ENCODE measurements around the gene BACE2. TPM values are rescaled to one million over a fixed set of nuclear protein-coding genes. Genes with fewer than 3 reads are reported as not detected.

The BACE2 gene
- polyA plus RNA-seq, 1 donor from 2014 or later, result 0.32 TPM

DNA sequence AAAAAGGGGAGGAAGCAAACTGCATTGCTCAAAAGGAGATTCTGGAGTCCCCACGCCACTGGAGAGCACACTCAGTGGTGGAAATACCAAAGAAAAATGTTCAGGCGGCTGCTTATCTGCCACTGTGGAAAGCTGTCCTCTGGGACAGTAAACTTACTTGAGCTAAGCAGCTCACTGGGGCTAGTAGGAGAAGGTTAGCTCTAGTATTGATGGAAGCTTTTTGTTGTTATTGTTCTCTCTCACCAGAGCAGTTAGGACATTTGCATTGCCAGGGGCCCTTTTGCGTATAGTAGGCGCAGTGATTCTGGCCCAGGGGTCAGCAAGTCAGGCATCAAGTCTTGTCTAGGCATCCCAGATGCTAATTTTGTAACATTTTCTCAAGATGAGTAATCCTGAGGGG, 15.6 kb downstream of the BACE2 start:
- H3K9me2 ChIP-seq (ENCODE audit: insufficient read depth, low read length), result no peaks in the 10 kb centered on the region
- TF ChIP-seq EZH2 (IDR thresholded peaks at IDR 0.05; ENCODE audit: borderline replicate concordance, insufficient read depth, low read length, poor library complexity, severe bottlenecking), result no peak
- TF ChIP-seq, protein P1, sequence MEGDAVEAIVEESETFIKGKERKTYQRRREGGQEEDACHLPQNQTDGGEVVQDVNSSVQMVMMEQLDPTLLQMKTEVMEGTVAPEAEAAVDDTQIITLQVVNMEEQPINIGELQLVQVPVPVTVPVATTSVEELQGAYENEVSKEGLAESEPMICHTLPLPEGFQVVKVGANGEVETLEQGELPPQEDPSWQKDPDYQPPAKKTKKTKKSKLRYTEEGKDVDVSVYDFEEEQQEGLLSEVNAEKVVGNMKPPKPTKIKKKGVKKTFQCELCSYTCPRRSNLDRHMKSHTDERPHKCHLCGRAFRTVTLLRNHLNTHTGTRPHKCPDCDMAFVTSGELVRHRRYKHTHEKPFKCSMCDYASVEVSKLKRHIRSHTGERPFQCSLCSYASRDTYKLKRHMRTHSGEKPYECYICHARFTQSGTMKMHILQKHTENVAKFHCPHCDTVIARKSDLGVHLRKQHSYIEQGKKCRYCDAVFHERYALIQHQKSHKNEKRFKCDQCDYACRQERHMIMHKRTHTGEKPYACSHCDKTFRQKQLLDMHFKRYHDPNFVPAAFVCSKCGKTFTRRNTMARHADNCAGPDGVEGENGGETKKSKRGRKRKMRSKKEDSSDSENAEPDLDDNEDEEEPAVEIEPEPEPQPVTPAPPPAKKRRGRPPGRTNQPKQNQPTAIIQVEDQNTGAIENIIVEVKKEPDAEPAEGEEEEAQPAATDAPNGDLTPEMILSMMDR (IDR thresholded peaks at IDR 0.05; ENCODE audit: poor library complexity, severe bottlenecking), result no peak
- TF ChIP-seq TAF1 (IDR thresholded peaks at IDR 0.05; ENCODE audit: low read depth), result no peak
- no peak for TF ChIP-seq EP300 (conservative IDR thresholded peaks at IDR 0.05; ENCODE audit: poor library complexity, severe bottlenecking)
- no peaks in the 10 kb centered on the region for H3K79me2 ChIP-seq (replicated peaks; ENCODE audit: insufficient read depth, low read length)
- no peaks in the 10 kb centered on the region for H3K27me3 ChIP-seq (ENCODE audit: insufficient read depth, low read depth, low read length)
- no peaks in the 10 kb centered on the region for H3F3A ChIP-seq (ENCODE audit: insufficient read depth, low read length, poor library complexity, severe bottlenecking)
- no peaks in the 10 kb centered on the region for H3K9me3 ChIP-seq (ENCODE audit: low read length)
- no peak overlapping the region for H3K4me2 ChIP-seq (ENCODE audit: low read length)
- no peaks in the 10 kb centered on the region for H3K36me3 ChIP-seq (ENCODE audit: insufficient read depth, low read length)
- H2AFZ ChIP-seq (ENCODE audit: low read depth, low read length), result no peak overlapping the region
- H3K4me3 ChIP-seq (ENCODE audit: low read length), result no peak overlapping the region
- H3K27ac ChIP-seq (ENCODE audit: low read length), result no peak overlapping the region
- H3K9ac ChIP-seq (ENCODE audit: low read length), result no peak overlapping the region
- no peaks in the 10 kb centered on the region for H4K20me1 ChIP-seq (ENCODE audit: insufficient read depth)

- H3K27me3 ChIP-seq (ENCODE audit: insufficient read depth, low read depth, low read length), result no peaks in the 10 kb centered on the region
- no peak overlapping the region for H2AFZ ChIP-seq (ENCODE audit: low read depth, low read length)
- no peaks in the 10 kb centered on the region for H3K36me3 ChIP-seq (ENCODE audit: insufficient read depth, low read length)
- no peak overlapping the region for H3K4me3 ChIP-seq (ENCODE audit: low read length)
- H3K79me2 ChIP-seq (replicated peaks; ENCODE audit: insufficient read depth, low read length), result no peaks in the 10 kb centered on the region
- no peak overlapping the region for H3K4me2 ChIP-seq (ENCODE audit: low read length)
- H4K20me1 ChIP-seq (ENCODE audit: insufficient read depth), result no peaks in the 10 kb centered on the region
- no peak overlapping the region for H3K27ac ChIP-seq (ENCODE audit: low read length)
- H3K9me3 ChIP-seq (ENCODE audit: low read length), result no peaks in the 10 kb centered on the region
- no peak overlapping the region for H3K9ac ChIP-seq (ENCODE audit: low read length)
- no peaks in the 10 kb centered on the region for H3K9me2 ChIP-seq (ENCODE audit: insufficient read depth, low read length)
- no peak for TF ChIP-seq POLR2AphosphoS5 (IDR thresholded peaks at IDR 0.05)
- TF ChIP-seq, protein P1 (IDR thresholded peaks at IDR 0.05; ENCODE audit: poor library complexity, severe bottlenecking), result no peak
- no peaks in the 10 kb centered on the region for H3F3A ChIP-seq (ENCODE audit: insufficient read depth, low read length, poor library complexity, severe bottlenecking)
Observed at GRCh38 chr21:41185802-41186201, 17.8 kb downstream of the BACE2 start.

GRCh38 chr21:41186755-41187536, 19.0 kb downstream of the BACE2 start:
- Histone ChIP-seq H3K27ac (ENCODE audit: low read length) (no peak overlapping the region), H3K4me2 (ENCODE audit: low read length) (no peak overlapping the region), H3K9me3 (ENCODE audit: low read length) (no peaks in the 10 kb centered on the region), H3K9me2 (ENCODE audit: insufficient read depth, low read length) (no peaks in the 10 kb centered on the region), H4K20me1 (ENCODE audit: insufficient read depth) (no peaks in the 10 kb centered on the region), H3K27me3 (ENCODE audit: insufficient read depth, low read depth, low read length) (no peaks in the 10 kb centered on the region), H3K36me3 (ENCODE audit: insufficient read depth, low read length) (no peaks in the 10 kb centered on the region), H3F3A (ENCODE audit: insufficient read depth, low read length, poor library complexity, severe bottlenecking) (no peaks in the 10 kb centered on the region), H3K9ac (ENCODE audit: low read length) (no peak overlapping the region), H3K4me3 (ENCODE audit: low read length) (no peak overlapping the region), H3K79me2 (replicated peaks; ENCODE audit: insufficient read depth, low read length) (no peaks in the 10 kb centered on the region), H2AFZ (ENCODE audit: low read depth, low read length) (no peak overlapping the region)
- TF ChIP-seq, protein P1 (IDR thresholded peaks at IDR 0.05; ENCODE audit: poor library complexity, severe bottlenecking), result no peak
- TF ChIP-seq MXI1 (conservative IDR thresholded peaks at IDR 0.05; ENCODE audit: poor library complexity, severe bottlenecking), result no peak
- TF ChIP-seq EZH2 (IDR thresholded peaks at IDR 0.05; ENCODE audit: borderline replicate concordance, insufficient read depth, low read length, poor library complexity, severe bottlenecking), result no peak
